T-helper 1 cell treated with Interleukin-12 subunit alpha and Interleukin-12 subunit beta and Interleukin-4 antibody, amounts not matched to agents 30 ng/mL and 1 ng/mL, for 36 hours (primary cell): Measurements from ENCODE around the gene AADAC. TPM values are rescaled to one million over a fixed set of nuclear protein-coding genes. Genes with fewer than 3 reads are reported as not detected.
"Not testable (repeated sequence)": the region's sequence is repeated elsewhere in the genome, so short reads cannot be mapped to it uniquely, and the experiment has no call there.

ENCODE experiments used
- intact Hi-C: fragments of 100-400 bp; cut with micrococcal nuclease; formaldehyde crosslinking; loops from one replicate; pipeline ENCODE4 v1.15.1; 2024
- total RNA-seq: library from RNA; stranded (reverse); gene quantifications from 2 replicates; pipeline ENCODE4 v1.2.3, GENCODE V29; 2022

Gene AADAC
- total RNA-seq, 1 donor from 2014 or later: not detected

DNA sequence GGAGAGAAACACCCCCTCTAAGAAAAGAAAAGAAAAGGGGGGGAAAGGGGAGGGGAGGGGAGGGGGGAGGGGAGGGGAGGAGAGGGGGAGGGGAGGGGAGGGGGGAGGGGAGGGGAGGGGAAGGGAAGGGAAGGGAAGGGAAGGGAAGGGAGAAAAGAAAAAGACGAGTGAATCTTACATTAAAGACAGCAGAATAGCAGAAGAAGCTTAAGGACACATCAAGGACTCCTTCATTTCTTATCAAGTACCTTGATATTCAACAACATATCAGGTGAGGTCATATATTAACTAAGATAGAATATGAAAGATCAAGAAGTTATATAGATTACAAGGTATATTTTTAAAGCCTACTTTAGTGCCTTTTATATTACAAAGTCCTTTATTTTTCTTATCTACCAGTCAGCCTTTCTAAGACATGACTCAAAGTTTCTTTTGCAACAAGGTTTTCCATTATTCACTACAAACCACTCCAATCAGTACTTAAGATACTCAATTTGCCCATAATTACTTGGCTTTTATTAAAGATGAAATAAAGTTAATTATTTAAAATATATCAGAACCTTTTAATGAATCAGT lies 17.7 kb upstream of the AADAC start:
- intact Hi-C loops: no loop called here

- intact Hi-C loops: no loop called here
These were observed 15.4 kb upstream of the AADAC start for GRCh38 chr3:151798466-151798865.

DNA sequence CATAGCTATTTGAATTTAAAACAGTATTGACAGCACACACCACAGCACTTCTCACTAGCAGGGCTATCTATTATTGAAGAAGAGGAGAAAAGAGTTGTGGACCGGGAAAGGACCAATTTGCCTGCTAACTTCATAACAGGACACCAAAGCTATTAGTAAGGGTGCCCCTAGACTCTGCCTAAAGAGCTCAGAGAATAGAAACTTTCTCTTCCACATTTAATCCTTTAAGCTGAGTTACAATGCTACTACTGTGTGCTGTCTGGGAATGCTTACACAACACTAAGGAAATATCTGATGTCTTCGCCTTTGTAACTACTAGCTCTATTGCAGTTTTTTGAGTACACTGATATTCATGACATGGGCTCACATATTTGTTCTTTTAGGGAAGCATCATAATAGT lies 13.5 kb upstream of the AADAC start:
- intact Hi-C loops: no loop called here

DNA sequence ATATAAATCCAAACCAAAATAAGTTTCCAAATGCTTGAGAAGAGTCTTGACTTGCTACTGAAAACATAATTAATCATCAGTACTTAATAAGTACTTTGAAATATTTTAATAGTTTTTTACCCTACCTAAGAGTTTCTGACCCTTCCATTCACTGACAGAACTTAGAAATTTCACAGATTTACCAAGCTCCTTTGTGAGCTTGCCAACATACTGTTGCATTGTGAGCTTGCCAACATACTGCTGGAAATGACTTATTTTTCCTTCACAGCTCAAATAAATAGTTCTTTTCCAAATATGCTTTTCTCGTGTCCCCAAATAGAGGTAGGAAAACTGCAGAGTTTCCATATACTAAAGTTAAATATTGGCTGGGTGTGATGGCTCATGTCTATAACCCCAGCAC lies 9.6 kb upstream of the AADAC start:
- intact Hi-C loops: no loop called here

DNA sequence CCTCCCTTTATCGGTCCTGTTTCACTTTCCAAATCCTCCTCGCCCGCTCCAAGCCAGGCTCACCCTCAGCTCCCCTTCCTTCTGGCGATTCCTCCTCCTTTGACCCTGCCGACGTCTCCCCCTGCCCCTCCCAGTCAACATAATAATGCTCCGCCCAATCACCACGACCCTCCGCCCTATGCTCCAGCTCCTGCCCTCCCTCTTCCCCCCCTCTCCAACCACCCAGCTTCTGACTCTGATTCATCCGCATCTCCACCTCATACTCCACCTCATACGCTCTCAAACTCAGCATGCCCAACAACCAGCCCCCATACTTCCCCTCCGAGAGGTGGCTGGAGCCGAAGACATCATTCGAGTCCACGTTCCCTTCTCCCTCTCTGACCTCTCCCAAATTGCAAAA lies 7.1 kb upstream of the AADAC start:
- intact Hi-C loops: no loop called here

DNA sequence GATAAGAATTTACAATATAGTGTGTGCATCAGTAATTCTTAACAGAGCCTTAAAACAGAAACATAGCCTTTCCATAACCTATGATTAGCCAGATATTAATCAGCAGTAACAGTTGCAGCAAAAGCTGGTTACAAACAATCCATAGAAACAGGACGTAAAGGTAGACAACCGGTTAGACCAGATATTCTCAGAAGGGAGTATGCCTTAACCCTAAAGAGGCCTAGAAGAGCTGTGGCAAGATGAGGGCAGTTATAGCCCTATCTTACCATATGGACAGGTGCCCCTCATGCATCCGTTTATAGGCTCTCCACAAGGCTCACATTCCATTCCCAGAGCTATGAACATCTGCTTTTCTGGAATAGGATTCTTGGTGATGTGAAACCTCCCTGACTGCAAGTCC lies 5.0 kb upstream of the AADAC start:
- intact Hi-C loops: not testable (repeated sequence)

DNA sequence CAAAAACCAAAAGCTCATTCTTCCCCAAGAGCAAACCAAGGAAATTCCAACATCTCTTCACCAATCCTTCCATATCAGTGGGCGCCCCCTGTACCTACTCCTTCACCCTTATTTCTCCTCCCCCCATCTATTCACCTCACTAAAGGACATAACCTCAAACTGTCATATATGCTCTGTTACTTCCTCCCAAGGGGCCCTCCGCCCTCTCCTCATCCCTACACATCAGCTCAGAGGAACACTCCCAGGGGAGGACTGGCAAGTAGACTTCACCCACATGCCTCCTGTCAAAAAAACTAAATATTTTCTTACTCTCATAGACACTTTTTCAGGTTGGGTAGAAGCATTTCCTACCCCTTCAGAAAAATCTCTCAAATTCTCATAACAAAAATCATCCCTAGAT lies 2.4 kb upstream of the AADAC start:
- intact Hi-C loops: no loop called here

GRCh38 chr3:151814588-151814987 lies 672 bp downstream of the AADAC start:
- intact Hi-C loops: no loop called here

DNA sequence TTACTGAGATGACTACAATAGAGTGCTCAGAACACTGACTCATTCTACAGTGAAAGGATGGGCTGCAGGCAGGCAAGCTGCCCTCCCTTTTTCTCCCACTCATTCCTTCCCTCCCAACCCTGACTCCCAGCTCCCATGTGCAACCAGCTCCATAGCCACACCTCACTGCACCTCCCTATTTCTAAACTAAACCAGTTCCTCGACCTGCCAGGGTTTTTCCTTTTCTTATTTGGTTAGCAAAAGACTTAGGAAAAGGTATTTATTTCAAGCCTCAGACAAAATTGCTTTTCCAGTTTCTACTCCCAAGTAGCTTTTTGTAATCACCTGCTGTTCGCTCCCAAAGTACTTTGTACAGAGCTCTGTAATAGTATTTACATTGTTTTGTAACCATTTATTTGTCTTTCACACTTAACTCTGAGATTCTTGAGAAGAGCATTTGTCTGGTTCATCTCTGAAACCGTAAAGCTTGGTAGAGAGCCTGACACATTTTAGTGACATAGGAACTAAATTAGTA lies 2.2 kb downstream of the AADAC start:
- intact Hi-C loops: no loop called here

DNA sequence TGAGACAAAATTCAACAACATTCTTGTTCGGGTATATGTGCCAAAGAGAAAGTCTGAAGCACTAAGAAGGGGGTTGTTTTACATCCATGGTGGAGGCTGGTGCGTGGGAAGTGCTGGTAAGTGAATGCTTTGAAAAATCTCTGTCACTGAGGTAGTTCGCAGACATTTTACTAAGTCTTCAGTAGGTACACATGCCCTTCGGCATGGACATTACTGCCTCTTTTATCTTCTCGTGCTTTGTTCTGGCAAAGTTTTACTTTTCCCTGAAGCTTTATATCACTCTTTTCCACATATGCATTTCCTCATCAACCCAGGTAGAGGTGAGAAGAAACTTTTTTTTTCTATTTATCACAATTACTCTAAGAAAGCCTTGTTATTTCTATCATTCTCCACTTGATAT lies 3.6 kb downstream of the AADAC start:
- intact Hi-C loops: no loop called here

- intact Hi-C loops: no loop called here
These were observed 4.4 kb downstream of the AADAC start for GRCh38 chr3:151818361-151818760.

- intact Hi-C loops: no loop called here
These were observed 6.0 kb downstream of the AADAC start for GRCh38 chr3:151819910-151820309.

DNA sequence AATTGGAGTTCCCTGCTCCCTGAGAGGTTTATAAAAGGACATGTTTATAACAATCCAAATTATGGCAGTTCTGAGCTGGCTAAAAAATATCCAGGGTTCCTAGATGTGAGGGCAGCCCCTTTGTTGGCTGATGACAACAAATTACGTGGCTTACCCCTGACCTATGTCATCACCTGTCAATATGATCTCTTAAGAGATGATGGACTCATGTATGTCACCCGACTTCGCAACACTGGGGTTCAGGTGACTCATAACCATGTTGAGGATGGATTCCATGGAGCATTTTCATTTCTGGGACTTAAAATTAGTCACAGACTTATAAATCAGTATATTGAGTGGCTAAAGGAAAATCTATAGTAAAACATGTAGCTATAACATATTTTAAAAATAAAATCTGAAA lies 13.9 kb downstream of the AADAC start:
- intact Hi-C loops: no loop called here

DNA sequence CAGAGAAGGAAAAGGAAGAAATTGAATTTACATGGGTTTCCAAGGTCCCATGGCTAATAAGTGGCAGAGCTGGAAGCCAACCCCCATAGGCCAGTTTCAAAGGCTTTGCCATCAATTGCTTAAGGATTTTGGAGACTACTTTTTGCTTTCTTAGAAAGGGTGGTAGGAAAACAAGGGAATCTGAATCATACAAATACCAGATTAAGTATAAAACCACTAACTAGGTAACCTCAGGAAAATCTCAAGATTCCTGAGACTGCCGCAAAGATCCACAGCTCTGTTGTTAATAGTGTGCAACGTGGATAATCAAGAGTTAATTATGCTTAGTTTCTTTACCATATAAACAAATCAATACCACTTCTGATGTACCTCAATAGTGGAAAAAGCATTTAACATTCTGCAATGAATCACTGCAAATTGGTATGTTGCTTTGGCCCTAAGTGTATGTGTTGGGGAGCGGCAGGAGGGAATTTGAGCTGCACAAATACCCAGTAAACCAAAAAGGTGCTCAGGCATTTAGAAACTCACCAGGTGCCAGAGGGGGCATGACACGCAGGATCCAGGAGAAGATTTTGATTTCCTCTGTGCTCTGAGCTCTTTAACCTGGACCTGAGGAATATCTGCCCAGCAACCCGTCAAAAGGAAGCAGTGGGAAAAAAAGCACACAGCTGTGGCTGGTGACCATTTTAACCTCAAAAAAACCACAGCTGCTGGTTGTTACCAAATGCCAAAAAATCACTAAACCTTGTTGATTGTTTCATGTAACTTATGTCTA lies 22.0 kb downstream of the AADAC start:
- intact Hi-C loops: loop anchor here (5.0 to 10.0 kb wide), 3 partner anchors 554 to 749 kb away; partner anchors contain the start of gene MED12L

DNA sequence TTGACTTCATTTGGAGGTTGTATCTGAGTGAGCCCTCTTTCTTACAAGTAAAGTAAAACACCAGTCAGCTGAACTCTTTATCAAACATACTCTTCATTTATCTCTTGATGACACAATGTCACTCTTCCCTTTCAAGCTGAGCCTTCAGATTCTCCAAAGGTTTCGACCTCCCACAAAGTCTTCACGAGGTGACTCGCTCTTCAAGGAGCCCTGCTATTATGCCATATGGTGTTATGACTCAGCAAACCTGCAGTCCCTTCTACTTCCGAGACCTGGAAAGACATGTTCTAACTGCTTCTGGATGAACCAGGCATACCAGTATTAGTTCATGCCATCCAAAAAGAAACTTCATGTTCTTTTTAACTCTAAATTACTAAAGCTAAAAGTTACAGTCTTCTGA lies 23.1 kb downstream of the AADAC start:
- intact Hi-C loops: loop anchor here (5.0 to 10.0 kb wide), 3 partner anchors 555 to 750 kb away; partner anchors contain the start of gene MED12L

DNA sequence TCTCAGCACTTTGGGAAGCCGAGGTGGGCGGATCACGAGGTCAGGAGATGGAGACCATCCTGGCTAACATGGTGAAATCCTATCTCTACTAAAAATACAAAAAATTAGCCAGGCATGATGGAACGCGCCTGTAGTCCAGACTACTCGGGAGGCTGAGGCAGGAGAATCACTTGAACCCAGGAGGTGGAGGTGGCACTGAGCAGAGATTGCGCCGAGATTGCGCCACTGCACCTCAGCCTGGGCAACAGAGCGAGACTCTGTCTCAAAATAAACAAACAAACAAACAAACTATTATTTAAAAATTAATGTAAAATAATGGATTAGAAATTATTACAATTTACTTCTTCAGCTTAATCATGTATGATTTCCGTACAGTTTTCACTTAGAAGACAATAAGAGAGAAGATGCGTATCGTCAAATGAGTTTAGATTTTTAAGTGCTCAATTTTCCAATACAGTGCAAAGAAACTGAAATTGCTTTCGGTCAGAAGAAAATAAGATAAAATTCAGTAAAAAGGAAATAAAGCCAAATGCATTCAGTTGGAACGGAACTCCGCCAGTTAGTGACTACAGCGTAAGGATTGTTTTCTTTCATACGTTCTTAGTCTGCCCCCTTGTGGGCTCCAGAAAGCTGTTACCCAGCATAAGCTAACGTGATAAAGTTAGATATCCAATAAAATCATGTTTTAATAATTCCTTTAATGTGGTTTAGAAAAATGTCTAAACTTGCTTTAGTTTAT lies 24.8 kb downstream of the AADAC start:
- intact Hi-C loops: loop anchor here (1.0 to 10.0 kb wide), 10 partner anchors 80 to 751 kb away; partner anchors contain the start of gene MED12L

GRCh38 chr3:151839313-151839631 lies 25.4 kb downstream of the AADAC start:
- intact Hi-C loops: loop anchor here (1.0 to 10.0 kb wide), 10 partner anchors 79 to 752 kb away; partner anchors contain the start of gene MED12L

- intact Hi-C loops: no loop called here
These were observed 27.9 kb downstream of the AADAC start for GRCh38 chr3:151841801-151842200.

DNA sequence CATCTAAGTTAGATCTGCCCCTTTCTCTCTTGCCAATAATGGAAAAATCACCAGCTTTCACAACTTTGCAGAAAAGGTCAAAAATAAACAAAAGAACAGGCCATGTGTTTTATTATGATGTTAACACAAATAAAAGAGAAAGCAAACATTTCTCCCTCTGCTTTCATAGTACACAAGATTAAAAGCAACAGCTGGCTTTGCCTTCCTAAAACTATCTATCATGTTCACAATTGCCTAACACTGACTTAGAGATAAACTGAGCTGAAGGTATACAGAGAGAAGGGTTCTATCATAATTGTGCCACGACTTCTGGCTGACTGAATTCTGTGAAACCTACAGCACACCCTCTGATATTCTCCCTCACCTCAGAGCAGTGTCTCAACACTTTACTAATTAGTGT lies 29.4 kb downstream of the AADAC start:
- intact Hi-C loops: no loop called here

DNA sequence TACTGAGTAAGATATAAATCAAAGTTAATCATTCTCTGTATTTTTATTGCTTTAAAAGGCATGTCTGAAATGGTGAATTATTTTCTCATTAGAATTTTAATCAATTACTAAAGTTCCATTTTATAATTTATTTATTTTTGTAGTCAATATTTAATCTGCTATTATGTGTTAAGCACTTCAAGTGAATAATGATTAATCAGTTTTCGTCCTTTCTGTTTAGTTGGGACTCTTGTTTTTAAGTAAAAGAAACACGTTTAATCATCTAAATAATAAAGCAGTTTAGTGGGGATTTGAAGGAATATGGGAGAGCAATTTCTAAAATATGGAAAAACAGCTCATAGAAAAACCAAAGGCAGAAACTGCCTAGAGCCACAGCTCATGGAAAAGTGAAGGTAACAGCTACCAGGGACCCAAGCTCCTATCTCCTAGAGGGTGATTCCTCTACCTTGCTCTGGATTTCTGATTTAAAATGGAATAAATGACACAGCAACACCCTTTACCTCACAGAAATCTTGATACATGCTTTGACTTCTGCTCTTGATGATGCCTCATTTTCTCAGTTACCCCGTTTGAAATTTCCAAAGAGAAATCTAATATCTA lies 31.5 kb downstream of the AADAC start:
- intact Hi-C loops: no loop called here

DNA sequence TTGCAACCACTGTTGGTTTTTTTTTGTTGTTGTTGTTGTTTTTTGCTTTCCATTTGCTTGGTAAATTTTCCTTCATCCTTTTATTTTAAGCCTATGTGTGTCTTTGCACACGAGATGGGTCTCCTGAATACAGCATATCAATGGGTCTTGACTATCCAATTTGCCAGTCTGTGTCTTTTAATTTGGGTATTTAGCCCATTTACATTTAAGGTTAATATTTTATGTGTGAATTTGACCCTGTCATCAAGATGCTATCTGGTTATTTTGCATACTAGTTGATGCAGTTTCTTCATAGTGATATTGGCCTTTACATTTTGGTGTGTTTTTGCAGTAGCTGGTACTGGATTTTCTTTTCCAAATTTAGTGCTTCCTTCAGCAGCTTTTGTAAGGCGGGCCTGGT lies 36.1 kb downstream of the AADAC start:
- intact Hi-C loops: not testable (repeated sequence)
